ENCODE measurements around the gene TTLL3.

The TTLL3 gene

DNA sequence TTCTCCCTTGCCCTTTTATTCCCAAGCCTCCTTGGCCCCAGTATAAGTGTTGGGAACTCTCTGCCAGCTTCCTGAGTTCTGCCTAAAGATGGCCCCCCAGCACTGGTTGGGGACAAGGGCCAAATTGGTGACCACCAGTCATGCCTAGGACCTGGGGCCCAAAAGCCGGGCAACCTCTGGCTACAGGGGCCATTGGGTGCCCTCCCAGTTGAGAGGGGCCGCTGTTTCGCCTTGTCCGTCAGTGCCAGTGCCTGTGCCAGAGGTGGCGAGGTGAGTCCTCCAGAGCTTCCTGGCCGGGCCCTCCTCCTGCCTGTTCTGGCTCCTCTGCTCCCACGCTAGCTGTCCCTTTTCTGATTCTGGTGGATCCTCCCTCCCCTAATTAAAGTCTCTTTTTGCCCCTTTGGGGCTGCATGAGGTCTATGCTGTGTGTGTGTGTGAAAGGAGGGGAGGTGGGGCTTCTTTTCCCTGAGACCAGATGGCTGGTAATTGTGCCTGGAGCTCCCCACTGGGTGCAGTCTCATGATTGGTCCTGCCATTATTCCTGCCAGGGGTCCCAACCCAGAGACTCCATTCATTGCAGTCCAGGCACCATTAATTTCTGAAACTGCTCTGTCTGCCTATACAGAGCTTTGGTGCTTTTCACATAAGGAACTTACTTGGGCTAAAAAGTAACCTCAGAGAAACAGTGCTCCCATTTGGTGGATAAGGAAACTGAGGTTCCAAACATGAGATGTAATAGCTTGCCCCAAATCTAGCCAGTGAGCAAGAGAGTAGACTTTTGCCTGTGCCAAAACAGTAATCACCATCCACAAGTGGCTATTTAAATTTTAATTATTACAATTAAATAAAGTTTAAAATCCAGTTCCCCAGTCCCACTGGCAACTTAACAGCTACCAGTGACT lies 3.1 kb upstream of the TTLL3 start:
- no peak for DNase-seq

DNA sequence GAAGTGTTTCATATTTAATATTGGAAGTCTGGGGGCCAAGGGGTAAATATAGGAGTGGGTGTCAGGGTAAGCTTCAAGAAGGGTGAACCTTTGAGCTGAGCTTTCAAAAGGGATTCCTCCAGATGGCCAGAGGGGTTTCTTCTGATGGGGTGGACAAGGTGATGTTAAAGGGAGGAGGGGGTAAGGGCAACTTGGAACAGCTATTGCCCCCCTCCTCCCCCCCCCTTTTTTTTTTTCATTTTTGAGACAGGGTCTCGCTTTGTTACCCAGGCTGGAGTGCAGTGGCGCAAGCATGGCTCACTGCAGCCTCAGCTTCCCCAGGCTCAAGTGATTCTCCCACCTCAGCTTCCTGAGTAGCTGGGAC lies 2.1 kb upstream of the TTLL3 start:
- no peak for DNase-seq

DNA sequence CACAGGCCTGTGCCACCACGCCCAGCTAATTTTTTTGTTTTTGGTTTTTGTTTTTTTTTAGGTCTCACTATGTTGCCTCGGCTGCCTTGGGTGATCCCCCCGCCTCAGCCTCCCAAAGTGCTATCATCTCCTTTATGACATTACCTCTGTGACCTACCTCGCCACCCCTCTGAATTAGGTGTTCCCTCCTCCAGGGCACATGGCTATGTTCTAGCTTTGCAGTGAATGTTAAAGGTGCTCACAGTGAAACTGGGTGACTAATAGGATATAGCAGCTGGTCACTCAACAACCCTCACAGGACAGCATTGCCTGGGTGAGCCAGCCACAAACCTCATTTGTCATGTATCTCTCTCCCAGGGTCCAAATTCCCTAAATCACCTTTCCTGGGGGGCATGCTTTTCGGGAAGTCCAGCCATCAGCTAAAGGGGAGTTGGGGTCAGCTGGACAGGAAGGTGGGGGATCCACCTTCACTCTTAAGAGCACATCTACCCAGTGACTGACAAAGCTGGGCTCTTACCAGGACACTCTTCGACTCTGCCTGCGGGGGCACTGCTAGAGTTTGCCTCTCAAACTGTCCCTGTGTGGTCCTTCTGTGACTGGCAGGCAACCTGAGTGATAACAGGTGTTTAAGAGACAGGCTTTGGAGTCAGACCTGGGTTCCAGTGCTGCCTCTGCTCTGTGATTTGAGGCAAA lies 1.6 kb upstream of the TTLL3 start:
- DNase-seq, result no peak

DNA sequence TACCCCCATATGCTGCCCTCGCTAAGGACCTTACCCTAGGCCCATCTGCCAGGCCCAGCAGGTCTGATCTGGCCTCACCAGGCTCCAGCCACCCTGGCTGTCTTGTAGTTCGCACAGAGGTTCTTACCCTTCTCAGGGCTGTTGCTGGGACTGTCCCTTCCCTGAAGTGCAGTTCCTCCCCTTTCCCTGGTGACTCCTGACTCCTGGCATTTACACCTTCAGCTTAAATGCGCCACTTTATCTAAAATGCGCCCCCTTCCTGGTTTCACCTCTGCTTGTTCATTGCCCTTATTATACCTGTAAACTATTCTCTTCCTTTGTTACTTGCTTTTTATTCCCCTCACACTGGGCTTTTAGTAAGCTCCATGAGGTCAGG lies 835 bp upstream of the TTLL3 start:
- no peak for DNase-seq

DNA sequence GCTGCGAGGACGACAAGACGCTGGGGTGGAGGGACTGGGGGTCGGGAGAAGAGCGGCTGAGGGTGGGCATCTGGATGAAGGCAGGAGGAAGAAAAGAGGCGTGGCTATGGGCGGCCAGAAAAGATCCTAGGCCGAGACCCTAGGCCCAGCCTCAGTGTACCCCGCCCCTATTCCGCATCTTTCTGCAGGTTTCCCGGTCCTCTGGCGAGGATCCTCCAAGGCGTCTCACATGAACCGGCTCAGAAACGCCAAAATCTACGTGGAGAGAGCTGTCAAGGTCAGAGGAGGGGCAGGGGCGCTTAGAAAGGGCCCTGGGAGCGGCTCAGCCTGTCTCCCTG lies 340 bp downstream of the TTLL3 start:
- peak in 5 of 56 donors; percentile 26 to 48 (median 39) for DNase-seq

DNA sequence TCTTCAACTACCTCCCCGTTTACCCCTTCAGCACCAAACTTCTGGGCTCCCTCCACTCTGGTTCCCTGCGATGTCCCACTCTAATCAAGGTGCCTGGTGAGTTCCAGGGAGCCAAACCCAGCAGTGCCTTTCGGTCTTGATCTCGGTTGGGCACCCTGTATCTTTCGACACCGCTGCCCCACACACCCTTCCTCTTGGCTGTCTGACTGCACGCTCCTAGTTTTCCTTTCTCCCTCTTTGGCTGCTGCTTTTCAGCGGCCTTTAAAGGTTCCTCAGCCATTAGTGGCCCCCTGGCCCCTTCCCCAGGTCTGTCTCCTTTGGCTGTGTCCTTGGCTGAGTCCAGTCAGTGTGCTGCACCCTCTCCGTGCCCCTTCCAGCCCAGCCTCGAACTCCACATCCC lies 784 bp downstream of the TTLL3 start:
- DNase-seq, result peak in 1 of 56 donors; percentile 4

DNA sequence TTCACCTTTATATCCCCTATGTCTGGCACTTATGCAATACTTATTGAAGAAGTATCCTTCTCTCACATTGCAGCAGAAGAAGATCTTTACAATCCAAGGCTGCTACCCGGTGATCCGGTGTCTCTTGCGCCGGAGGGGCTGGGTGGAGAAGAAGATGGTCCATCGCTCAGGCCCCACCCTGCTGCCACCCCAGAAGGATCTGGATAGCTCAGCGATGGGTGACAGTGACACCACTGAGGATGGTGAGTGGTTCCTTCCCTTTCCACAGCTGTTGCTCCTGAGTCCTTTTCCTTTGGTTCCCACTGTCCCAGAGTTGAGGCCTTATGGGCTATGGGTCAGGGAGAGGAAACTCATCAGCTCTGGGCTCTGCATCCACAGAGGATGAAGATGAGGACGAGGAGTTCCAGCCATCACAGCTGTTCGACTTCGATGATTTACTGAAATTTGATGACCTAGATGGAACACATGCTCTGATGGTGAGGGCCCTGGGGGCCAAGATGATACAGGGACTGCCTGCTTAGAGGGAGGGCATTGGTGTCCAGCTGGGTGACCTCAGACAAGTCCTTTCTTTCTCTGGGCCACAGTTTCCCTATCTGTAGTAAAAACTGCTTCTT lies 2.9 kb downstream of the TTLL3 start:
- DNase-seq, result no peak

DNA sequence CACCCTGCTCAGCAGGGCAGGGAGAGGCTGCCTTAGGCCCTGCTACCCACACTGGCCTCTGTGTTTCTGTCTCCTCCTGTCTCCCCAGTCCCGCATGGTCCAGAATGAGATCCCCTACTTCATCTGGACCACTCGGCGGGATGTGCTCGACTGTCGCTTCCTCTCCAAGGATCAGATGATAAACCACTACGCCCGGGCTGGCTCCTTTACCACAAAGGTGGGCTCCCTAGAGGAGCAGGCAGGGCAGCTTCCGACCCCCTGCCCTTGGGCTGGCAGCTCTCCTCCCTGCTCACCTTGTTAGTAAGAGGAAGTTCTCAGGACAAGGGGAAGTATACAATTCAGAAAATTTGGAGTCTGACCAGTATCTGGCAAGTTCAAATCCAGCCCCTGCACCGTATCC lies 5.9 kb downstream of the TTLL3 start:
- no peak for DNase-seq

DNA sequence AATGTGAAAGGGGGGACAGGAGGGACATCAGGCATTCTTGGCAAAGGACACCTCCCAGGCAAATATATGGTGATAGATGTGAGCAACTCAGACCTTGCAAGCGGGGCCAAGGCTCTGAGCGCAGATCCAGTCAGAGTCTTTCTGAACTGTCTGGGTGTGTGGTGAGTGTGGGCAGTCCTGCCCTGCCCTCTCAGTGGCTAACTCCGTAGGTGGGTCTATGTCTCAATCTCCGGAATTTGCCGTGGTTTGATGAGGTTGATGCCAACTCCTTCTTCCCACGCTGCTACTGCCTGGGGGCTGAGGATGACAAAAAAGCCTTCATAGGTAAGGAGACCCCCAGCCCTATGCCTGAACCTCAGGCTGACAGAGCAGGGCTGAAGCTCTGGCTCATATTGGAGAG lies 7.4 kb downstream of the TTLL3 start:
- DNase-seq, result no peak

DNA sequence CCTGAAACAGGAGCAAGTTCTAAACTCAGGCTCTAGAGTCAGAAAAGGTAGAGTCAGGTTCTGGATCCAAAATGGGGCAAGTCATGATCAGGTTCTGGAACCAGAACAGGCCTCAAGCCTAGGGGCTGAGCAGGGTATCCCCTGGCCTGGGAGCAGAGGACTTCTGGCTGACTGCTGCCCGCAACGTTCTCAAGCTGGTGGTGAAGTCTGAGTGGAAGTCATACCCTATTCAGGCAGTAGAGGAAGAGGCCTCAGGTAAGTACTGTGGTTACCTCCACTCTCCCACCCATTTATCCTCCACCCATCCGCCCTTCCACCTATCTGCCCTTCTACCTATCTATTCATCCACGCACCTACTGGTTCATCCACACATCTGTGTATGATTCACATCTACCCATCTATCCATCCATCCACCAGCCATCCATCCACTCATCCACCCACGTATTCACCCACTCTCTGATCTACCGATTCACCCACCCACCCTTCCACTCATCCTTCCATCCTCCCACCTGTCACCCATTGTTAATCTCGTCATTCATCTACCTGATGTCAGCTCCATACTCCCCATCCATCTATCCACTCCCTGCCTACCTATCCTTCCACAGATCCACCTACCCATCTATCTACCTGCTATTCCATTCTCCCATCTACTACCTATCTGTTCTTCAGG lies 8.7 kb downstream of the TTLL3 start:
- DNase-seq, result no peak

DNA sequence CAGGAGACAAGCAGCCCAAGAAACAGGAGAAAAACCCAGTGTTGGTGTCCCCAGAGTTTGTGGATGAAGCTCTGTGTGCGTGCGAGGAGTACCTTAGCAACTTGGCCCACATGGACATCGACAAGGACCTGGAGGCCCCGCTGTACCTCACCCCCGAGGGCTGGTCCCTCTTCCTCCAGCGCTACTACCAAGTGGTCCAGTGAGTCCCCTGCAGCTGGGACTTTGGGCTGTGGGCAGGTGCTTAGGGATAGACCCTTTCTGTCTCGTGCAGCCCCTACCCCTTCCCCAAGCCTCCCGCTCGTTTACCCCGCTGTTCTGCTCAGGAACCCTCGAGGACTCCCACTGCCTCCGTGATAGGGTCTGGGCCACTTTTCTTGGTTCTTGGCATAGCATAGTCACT lies 10.5 kb downstream of the TTLL3 start:
- no peak for DNase-seq

DNA sequence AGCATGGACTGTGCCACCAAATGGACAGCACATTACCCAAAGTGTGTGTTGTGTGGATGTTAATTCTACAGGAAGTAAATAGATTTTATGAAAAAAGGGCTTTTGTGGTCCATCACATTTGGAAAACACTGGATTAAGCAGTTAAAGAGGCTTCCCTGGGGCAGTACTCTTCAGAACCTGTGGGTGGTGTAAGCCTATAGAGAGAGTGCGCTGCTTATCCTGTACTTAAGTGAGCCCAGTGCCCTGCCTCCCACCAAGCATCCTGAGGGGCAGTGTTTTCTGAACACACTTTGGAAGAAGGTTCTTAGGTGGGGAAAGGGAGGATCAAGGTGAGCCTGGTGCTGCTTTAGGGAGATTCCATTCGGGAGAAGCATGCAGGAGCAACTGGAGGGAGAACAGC lies 10.9 kb downstream of the TTLL3 start:
- no peak for DNase-seq

DNA sequence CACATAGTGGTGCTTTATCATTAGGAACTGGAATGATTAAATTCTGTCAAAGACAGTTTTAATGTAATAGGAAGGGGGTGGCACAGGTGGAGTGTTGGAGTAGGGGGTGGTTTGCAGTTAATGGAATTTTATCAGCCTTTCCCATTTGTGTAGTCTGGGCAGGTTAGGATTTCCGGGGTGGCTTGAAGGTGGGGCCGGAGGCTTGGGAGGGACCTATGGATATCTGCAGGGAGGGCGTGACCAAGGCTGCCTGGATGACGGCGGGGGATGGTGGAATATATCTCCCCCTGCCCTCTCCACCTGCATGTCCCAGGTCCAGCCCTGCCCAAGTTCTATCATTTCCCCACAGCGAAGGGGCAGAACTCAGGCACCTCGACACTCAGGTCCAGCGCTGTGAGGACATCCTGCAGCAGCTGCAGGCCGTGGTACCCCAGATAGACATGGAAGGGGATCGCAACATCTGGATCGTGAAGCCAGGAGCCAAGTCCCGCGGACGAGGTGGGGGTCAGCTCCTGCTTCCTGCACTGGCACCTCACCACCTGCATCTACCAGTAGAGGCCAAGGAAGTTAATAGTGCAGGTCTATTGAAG lies 15.5 kb downstream of the TTLL3 start:
- DNase-seq, result no peak

DNA sequence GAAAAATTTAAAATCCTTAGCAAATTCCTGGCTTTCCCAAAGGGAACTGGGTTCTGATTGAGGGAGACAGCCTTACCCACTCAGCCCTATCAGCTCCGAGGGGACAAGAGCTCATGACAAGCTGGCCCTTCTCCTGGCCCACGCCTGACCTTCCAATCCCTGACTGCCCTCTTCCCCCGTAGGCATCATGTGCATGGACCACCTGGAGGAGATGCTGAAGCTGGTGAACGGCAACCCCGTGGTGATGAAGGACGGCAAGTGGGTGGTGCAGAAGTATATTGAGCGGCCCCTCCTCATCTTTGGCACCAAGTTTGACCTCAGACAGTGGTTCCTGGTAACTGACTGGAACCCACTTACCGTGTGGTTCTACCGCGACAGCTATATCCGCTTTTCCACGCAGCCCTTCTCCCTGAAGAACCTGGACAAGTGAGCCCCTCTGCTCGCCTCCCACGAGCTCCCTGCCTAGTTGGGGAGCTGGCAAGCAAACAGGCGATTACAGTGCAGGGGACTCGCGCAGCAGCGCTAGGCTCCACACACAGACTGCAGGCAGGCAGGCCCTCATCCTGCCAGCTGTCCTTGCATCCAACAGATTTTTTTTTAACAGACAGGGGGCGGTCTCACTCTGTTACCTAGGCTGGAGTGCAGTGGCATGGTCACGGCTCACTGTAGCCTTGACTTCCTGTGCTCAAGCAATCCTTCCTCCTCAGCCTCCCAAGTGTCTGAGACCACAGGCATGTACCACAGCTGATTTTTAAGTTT lies 16.9 kb downstream of the TTLL3 start:
- no peak for DNase-seq

DNA sequence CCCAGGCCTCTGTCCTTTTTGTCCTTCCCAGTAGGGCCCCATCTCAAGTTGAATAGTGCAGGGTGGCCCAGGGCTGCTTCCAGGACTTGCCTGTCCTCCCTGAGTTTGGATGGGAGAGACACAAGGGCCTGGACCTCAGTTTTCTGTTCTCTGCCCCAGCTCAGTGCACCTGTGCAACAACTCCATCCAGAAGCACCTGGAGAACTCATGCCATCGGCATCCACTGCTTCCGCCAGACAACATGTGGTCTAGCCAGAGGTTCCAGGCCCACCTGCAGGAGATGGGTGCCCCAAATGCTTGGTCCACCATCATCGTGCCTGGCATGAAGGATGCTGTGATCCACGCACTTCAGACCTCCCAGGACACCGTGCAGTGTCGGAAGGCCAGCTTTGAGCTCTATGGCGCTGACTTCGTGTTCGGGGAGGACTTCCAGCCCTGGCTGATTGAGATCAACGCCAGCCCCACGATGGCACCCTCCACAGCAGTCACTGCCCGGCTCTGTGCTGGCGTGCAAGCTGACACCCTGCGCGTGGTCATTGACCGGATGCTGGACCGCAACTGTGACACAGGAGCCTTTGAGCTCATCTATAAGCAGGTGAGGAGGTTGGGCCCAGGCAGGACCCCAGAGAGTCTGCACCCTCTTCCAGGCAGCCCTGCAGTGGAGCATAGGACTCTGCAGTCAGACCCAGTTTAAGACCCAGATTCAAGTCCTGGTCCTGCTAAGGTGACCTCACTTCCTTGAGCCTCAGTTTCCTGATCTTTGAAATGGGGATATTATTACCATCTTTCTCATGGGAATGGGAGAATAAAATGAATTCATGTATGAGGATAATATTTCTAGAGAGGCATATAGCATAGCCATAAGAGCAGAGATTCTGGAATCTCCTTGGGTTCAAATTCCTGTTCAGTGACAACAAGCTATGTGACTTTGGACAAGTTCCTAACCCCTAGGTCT lies 19.0 kb downstream of the TTLL3 start:
- DNase-seq, result no peak

DNA sequence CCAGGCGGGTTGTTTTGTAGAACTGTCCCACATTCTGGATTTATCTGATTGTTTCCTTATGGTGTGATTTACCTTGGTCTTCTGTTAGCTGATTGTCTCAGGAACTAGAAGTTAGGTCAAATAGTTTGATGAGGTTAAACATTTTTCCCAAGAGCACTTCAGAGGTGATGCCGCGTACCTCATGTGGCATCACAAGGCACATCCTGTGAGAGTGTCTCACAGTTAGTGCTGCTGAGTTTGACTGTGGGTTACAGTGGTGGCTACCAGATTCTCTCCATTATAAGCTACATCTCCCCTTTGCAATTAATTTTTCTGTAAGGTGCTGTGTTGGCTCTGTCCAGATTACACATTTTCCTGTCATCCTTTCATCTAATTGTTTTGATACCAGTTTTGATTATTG lies 21.2 kb downstream of the TTLL3 start:
- no peak for DNase-seq

DNA sequence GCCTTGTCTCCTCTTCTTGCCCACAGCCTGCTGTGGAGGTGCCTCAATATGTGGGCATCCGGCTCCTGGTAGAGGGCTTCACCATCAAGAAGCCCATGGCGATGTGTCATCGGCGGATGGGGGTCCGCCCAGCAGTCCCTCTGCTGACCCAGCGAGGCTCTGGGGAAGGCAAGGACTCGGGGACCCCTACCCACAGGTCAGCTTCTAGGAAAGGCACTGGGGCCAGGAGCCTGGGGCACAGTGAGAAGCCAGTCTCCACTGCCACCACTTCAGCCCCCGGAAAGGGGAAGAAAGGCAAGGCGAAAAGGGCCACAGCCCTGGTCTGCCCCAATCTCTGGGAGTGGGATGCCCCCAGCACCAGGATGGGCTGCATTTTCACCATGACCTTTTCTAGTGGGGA lies 23.0 kb downstream of the TTLL3 start:
- no peak for DNase-seq

DNA sequence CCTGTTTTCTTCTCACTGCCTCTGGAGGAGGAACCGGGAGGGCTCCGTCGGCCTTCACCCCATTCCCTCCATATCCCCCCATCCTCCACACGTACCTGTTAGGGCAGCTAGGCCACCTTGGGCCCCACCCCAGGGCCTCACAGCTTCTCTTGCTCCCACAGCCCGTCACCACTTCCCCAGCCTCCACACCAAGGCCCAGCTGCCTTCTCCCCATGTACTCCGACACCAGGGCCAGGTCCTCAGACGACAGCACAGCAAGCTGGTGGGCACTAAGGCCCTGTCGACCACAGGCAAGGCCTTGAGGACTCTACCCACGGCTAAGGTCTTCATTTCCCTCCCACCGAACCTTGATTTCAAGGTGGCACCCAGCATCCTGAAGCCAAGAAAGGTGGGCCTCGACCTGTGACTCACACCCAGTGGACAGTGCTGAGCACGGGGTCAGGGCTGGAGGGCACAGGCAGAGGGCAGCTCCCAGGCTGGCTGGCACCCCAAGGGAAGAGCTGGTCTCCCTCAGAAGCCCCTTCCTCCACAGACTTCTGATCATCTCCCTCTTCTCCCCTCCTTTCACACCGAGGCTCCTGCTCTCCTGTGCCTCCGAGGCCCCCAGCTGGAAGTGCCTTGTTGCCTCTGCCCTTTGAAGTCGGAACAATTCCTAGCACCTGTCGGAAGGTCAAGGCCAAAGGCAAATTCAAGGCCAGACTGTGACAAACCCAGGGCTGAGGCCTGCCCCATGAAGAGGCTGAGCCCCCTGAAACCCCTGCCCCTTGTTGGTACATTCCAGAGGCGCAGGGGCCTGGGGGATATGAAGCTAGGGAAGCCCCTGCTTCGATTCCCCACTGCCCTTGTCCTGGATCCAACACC lies 24.7 kb downstream of the TTLL3 start:
- DNase-seq, result no peak
